ENCODE measurements around the gene FN1.

The FN1 gene

GRCh38 chr2:215460682-215461382 is 25.0 kb upstream of the FN1 start:
- H3K27me3 ChIP-seq (ENCODE audit: control insufficient read depth, insufficient read depth, low read length) = no peaks in the 10 kb centered on the region
- H3K4me1 ChIP-seq (ENCODE audit: control insufficient read depth, insufficient read depth, low read length) = no peaks in the 10 kb centered on the region
- no peaks in the 10 kb centered on the region for H3K9me3 ChIP-seq (ENCODE audit: control insufficient read depth, insufficient read depth, low read depth, low read length)
- H3K36me3 ChIP-seq (ENCODE audit: control insufficient read depth, insufficient read depth, low read length) = no peaks in the 10 kb centered on the region
- H3K27ac ChIP-seq (ENCODE audit: low read depth, low read length) = no peak overlapping the region
- no peak overlapping the region for H3K9ac ChIP-seq (ENCODE audit: low read length)
- no peak overlapping the region for H3K4me3 ChIP-seq (ENCODE audit: low read depth, low read length)

- no peak overlapping the region for H3K4me3 ChIP-seq (ENCODE audit: low read depth, low read length)
- no peak overlapping the region for H3K27ac ChIP-seq (ENCODE audit: low read depth, low read length)
- peaks cover 6% of the 10 kb centered on the region; the same call in 1 of the 2 replicates for H3K4me1 ChIP-seq (ENCODE audit: control insufficient read depth, insufficient read depth, low read length)
- H3K36me3 ChIP-seq (ENCODE audit: control insufficient read depth, insufficient read depth, low read length) = no peaks in the 10 kb centered on the region
- no peak overlapping the region for H3K9ac ChIP-seq (ENCODE audit: low read length)
- H3K27me3 ChIP-seq (ENCODE audit: control insufficient read depth, insufficient read depth, low read length) = no peaks in the 10 kb centered on the region
- no peaks in the 10 kb centered on the region for H3K9me3 ChIP-seq (ENCODE audit: control insufficient read depth, insufficient read depth, low read depth, low read length)
Measured at GRCh38 chr2:215455958-215456357, 20.1 kb upstream of the FN1 start.

GRCh38 chr2:215454519-215455246 is 18.8 kb upstream of the FN1 start:
- Histone ChIP-seq H3K4me3 (ENCODE audit: low read depth, low read length) (no peak overlapping the region), H3K27ac (ENCODE audit: low read depth, low read length) (no peak overlapping the region)

DNA sequence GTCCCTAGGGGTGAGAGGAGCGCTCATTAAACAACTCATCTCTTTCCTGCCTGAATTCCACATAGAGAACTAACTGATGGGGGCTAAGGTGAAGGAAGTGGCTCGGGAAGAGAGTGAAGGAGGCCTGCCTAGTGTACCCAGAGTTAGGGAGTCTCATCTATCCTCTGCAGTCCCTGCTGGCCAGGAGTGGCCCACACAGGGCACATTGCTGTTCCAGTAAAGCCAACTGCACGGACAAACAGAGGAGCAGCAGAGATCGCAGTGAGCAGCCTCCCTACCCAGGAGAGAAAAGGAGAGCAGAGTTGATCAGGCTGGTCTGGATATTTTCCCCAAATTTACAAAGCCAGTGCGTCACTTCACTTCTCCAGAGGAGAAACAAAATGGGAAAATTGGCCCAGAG is 16.9 kb upstream of the FN1 start:
- Histone ChIP-seq H3K27ac (ENCODE audit: low read depth, low read length) (no peak overlapping the region), H3K9ac (ENCODE audit: low read length) (no peak overlapping the region), H3K36me3 (ENCODE audit: control insufficient read depth, insufficient read depth, low read length) (no peaks in the 10 kb centered on the region)

More at GRCh38 chr2:215454519-215455246, 18.8 kb upstream of the FN1 start:
- Histone ChIP-seq H3K9me3 (ENCODE audit: control insufficient read depth, insufficient read depth, low read depth, low read length) (peaks cover 5% of the 10 kb centered on the region; the same call in 1 of the 2 replicates), H3K27me3 (ENCODE audit: control insufficient read depth, insufficient read depth, low read length) (no peaks in the 10 kb centered on the region), H3K9ac (ENCODE audit: low read length) (no peak overlapping the region), H3K36me3 (ENCODE audit: control insufficient read depth, insufficient read depth, low read length) (no peaks in the 10 kb centered on the region), H3K4me1 (ENCODE audit: control insufficient read depth, insufficient read depth, low read length) (peaks cover 6% of the 10 kb centered on the region; the same call in 1 of the 2 replicates)

GRCh38 chr2:215451012-215451756 is 15.3 kb upstream of the FN1 start:
- H3K4me3 ChIP-seq (ENCODE audit: low read depth, low read length) = no peak overlapping the region
- no peak overlapping the region for H3K27ac ChIP-seq (ENCODE audit: low read depth, low read length)
- no peaks in the 10 kb centered on the region for H3K27me3 ChIP-seq (ENCODE audit: control insufficient read depth, insufficient read depth, low read length)
- no peak overlapping the region for H3K9ac ChIP-seq (ENCODE audit: low read length)
- peaks cover 5% of the 10 kb centered on the region; the same call in 1 of the 2 replicates for H3K9me3 ChIP-seq (ENCODE audit: control insufficient read depth, insufficient read depth, low read depth, low read length)
- no peaks in the 10 kb centered on the region for H3K36me3 ChIP-seq (ENCODE audit: control insufficient read depth, insufficient read depth, low read length)
- peaks cover 6% of the 10 kb centered on the region; the same call in 1 of the 2 replicates for H3K4me1 ChIP-seq (ENCODE audit: control insufficient read depth, insufficient read depth, low read length)

More for the DNA sequence above, 16.9 kb upstream of the FN1 start:
- peaks cover 5% of the 10 kb centered on the region; the same call in 1 of the 2 replicates for H3K9me3 ChIP-seq (ENCODE audit: control insufficient read depth, insufficient read depth, low read depth, low read length)
- H3K27me3 ChIP-seq (ENCODE audit: control insufficient read depth, insufficient read depth, low read length) = no peaks in the 10 kb centered on the region
- H3K4me1 ChIP-seq (ENCODE audit: control insufficient read depth, insufficient read depth, low read length) = peaks cover 6% of the 10 kb centered on the region; the same call in 1 of the 2 replicates
- H3K4me3 ChIP-seq (ENCODE audit: low read depth, low read length) = no peak overlapping the region

GRCh38 chr2:215450188-215451011 is 14.5 kb upstream of the FN1 start:
- Histone ChIP-seq H3K27ac (ENCODE audit: low read depth, low read length) (no peak overlapping the region), H3K9me3 (ENCODE audit: control insufficient read depth, insufficient read depth, low read depth, low read length) (peaks cover 5% of the 10 kb centered on the region; the same call in 1 of the 2 replicates), H3K27me3 (ENCODE audit: control insufficient read depth, insufficient read depth, low read length) (no peaks in the 10 kb centered on the region), H3K4me3 (ENCODE audit: low read depth, low read length) (no peak overlapping the region), H3K9ac (ENCODE audit: low read length) (no peak overlapping the region), H3K4me1 (ENCODE audit: control insufficient read depth, insufficient read depth, low read length) (peaks cover 6% of the 10 kb centered on the region; the same call in 1 of the 2 replicates), H3K36me3 (ENCODE audit: control insufficient read depth, insufficient read depth, low read length) (no peaks in the 10 kb centered on the region)

DNA sequence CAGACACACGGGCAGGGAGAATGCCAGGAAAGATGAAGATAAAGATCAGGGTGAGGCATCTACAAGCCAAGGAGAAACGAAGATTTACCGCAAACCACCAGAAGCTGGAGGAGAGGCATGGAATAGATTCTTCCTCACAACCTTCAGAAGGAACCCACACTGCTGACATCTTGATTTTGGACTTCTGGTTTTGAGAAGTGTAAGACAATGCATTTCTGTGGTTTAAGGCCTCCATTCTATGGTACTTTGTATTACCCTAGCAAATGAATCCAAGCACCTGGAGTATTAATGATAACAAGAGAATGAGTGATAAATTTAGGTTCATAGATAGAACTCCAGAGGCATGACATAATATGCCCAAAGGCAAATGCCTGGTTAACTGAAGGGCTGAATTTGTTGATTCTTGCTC is 11.8 kb upstream of the FN1 start:
- H3K27ac ChIP-seq (ENCODE audit: low read depth, low read length) = no peak overlapping the region
- no peaks in the 10 kb centered on the region for H3K27me3 ChIP-seq (ENCODE audit: control insufficient read depth, insufficient read depth, low read length)
- no peak overlapping the region for H3K4me3 ChIP-seq (ENCODE audit: low read depth, low read length)
- peaks cover 5% of the 10 kb centered on the region; the same call in 1 of the 2 replicates for H3K9me3 ChIP-seq (ENCODE audit: control insufficient read depth, insufficient read depth, low read depth, low read length)
- H3K36me3 ChIP-seq (ENCODE audit: control insufficient read depth, insufficient read depth, low read length) = no peaks in the 10 kb centered on the region
- no peaks in the 10 kb centered on the region for H3K4me1 ChIP-seq (ENCODE audit: control insufficient read depth, insufficient read depth, low read length)
- no peak overlapping the region for H3K9ac ChIP-seq (ENCODE audit: low read length)

DNA sequence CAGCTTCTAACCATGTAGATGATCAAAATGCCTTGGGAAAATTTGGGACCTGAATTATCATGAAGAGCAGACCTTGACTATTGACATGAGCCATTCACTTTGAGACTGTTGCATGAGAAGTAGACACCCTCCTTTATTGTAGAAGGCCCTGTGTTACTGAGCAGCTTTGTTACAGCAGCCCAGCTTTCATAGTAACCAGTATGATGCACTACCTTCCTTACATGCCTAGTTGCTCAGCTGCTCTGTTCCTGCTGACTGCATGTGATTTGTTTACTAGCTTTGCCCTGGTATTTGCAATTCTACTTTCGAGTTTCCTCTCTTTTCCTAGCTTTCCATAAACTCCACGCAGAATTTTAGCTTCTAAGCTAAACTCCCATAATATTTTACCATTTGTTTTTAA is 11.2 kb upstream of the FN1 start:
- peaks cover 5% of the 10 kb centered on the region; the same call in 1 of the 2 replicates for H3K9me3 ChIP-seq (ENCODE audit: control insufficient read depth, insufficient read depth, low read depth, low read length)
- H3K9ac ChIP-seq (ENCODE audit: low read length) = no peak overlapping the region
- no peak overlapping the region for H3K4me3 ChIP-seq (ENCODE audit: low read depth, low read length)
- no peaks in the 10 kb centered on the region for H3K36me3 ChIP-seq (ENCODE audit: control insufficient read depth, insufficient read depth, low read length)
- no peaks in the 10 kb centered on the region for H3K27me3 ChIP-seq (ENCODE audit: control insufficient read depth, insufficient read depth, low read length)
- H3K4me1 ChIP-seq (ENCODE audit: control insufficient read depth, insufficient read depth, low read length) = no peaks in the 10 kb centered on the region
- no peak overlapping the region for H3K27ac ChIP-seq (ENCODE audit: low read depth, low read length)

- Histone ChIP-seq H3K36me3 (ENCODE audit: control insufficient read depth, insufficient read depth, low read length) (no peaks in the 10 kb centered on the region), H3K9ac (ENCODE audit: low read length) (no peak overlapping the region), H3K27ac (ENCODE audit: low read depth, low read length) (no peak overlapping the region), H3K4me3 (ENCODE audit: low read depth, low read length) (no peak overlapping the region), H3K27me3 (ENCODE audit: control insufficient read depth, insufficient read depth, low read length) (no peaks in the 10 kb centered on the region), H3K4me1 (ENCODE audit: control insufficient read depth, insufficient read depth, low read length) (peaks cover 7% of the 10 kb centered on the region), H3K9me3 (ENCODE audit: control insufficient read depth, insufficient read depth, low read depth, low read length) (no peaks in the 10 kb centered on the region)
Measured at GRCh38 chr2:215442401-215442787, 6.5 kb upstream of the FN1 start.

DNA sequence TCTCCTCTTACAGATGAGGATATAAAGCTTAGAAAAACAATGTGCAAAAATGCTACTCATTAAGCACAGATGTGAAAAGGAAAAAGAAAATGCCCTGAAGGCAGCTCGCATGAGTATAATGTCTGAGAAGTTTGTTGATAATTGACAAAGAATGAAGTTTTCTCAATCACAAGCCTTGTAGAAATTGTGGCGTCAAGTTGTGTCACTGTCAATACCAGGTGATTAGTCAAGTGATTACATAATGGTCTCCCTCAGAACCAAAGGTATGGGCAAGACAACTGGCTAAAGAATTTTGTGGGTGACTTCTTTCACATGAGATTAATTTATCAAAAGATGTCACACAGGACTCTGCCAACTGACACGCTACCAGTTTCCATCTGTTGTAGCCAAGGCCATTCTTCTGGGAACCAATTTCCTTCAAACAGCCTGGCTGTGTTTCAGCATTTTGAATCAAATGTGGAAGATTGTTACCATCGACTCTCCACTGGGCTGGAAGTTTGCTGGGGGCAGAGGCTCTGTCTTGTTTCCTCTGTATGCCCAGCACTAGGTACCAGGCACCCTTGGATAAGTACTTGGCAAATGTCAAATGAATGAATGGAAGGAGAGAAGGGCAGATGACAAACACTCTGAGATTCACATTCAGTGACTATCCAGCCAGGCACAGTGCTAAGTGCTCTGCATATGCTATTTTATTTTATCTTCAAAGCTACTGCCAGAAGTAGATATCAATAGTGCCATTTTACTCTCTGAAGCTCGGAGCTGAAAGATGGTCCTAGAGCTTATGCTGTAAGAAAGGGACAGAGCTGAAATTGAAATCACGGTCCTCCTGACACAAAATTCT is 5.9 kb upstream of the FN1 start:
- no peak overlapping the region for H3K27ac ChIP-seq (ENCODE audit: low read depth, low read length)
- H3K4me3 ChIP-seq (ENCODE audit: low read depth, low read length) = no peak overlapping the region
- no peaks in the 10 kb centered on the region for H3K27me3 ChIP-seq (ENCODE audit: control insufficient read depth, insufficient read depth, low read length)
- H3K9ac ChIP-seq (ENCODE audit: low read length) = no peak overlapping the region
- H3K4me1 ChIP-seq (ENCODE audit: control insufficient read depth, insufficient read depth, low read length) = peaks cover 10% of the 10 kb centered on the region
- H3K36me3 ChIP-seq (ENCODE audit: control insufficient read depth, insufficient read depth, low read length) = no peaks in the 10 kb centered on the region
- H3K9me3 ChIP-seq (ENCODE audit: control insufficient read depth, insufficient read depth, low read depth, low read length) = no peaks in the 10 kb centered on the region

Data from HUES6 (cell line).